GM21723 (cell line): ENCODE results near the gene PRAC2.
"Not testable (repeated sequence)": the region's sequence is repeated elsewhere in the genome, so short reads cannot be mapped to it uniquely, and the experiment has no call there.

Experiments used
- ATAC-seq: cut with Tn5 transposase; IDR thresholded peaks from one replicate; pipeline ENCODE4 v1.9.1; 2021; ENCODE audit warnings: mild to moderate bottlenecking, moderate library complexity; ENCODE audit not compliant: unreplicated experiment

PRAC2 gene

DNA sequence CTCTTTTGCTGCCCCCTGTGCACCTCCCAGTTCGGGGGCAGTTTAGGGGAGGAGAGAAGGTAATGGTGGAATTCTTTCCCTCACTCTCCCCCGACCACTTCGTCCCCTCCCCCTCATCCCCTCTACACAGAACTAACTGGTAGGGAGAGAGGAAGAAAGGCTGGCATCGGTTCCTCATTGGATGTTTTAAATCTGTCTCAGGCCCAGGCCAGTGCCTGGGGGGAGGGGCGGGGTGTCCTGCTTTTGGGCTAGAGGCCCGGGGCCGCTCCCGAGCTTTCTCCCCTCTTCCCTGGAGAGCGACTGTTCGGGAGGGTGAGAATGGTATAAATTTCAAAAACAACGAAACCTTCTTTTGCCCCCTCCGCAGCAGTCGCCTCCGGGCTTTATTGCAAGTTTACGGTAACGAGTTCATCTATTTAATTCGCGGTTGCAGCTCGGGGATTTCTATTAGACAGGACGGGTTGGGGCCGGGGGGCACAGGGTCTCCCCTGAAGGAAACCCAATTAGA is at the start of gene PRAC2:
Gene PRAC2, plus strand, starts transcription at position 271 of the 508 bp plus-strand sequence. CDS start 1,226 bp downstream, outside the sequence.
- ATAC-seq: no peak

DNA sequence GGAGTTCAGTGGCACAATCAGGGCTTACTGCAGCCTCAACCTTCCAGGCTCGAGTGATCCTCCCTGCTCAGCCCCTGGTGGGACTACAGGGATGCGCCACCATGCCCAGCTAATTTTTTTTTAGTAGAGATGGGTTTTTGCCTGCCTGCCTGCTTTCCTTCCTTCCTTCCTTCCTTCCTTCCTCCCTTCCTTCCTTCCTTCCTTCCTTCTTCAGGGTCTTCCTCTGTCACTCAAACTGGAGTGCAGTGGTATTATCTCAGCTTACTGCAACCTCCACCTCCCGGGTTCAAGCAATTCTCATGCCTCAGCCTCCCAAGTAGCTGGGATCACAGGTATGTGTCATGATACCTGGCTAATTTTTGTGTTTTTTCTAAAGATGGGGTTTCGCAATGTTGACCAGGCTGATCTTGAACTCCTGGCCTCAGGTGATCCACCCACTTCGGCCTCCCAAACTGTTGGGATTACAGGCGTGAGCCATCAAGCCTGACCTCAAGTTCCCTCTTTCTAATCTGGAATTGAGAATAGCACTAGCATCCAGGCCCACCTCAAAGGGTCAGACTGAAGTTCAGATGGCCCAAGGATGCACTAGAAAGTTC is 45.9 kb upstream of the PRAC2 start:
- ATAC-seq: no peak

DNA sequence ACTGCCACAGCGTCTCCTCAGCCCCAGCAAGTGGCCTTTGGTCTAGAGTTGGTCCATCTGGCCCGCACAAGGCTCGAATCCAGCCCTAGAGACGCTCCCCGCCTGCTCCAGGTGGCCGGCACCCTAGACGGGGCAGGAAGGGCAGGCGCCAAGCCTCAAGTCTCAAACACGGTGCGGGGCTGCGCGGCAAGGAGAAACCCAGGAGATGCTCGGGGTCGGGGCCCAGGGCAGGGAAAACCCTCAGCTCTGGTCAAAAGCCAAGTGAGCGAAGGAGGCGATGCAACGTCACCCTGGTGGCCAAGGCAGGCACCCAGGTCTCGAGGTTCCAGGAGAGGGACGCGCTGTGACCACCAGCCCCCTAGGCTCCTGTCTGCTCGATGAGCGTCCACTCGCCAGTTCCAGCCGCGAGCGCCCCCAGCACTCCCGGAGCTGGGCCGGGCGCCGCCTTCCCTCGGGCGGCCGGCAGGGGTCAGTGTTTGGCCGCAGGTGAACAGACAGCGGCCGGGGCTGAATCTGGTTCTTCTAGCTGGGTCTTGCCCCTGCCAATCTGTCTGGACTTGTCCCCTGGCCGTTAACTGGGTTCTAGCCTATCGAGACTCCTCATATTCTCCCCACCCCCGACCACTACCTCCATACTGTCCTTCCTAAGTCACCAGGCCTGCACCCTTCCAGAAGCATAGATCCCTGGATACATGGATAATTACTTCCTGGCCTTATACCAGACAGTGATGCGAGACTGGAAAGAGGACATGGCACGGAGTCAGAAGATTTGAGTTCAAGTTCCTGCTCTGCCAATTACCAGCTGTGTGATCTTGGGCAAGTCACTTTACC is 44.6 kb upstream of the PRAC2 start:
- ATAC-seq: no peak

DNA sequence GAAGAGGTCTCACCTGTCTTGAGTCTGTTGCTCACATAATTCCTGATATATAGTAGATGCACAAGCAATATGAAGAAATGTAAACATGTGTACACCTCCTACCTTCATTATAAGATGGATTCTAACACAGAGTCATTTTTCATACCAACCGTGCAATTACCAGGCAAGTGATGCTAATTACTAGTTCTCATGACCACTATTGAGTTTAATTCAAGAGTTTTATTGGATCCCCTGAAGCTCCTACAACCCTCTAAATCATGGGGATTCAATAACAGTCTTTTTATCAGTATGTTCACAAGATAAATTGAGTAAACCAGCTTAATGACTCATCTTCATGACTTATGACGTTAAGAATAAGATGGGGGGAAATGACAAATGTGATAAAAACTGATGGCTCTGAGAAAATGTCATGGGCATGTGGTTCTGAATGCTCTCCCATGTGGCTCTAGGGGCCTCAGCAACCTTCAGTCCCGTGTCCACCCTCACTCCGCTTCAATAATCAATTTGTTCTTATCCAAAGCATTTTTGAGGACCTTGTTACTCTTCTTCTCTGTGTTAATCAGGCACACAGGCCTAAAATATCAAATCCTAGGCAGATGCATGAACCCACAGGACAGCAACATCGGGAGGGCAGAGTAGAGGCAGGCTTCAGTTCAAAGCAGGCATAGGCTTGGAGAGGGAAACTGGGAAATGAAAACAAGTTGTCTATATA is 43.4 kb upstream of the PRAC2 start:
- no peak for ATAC-seq

DNA sequence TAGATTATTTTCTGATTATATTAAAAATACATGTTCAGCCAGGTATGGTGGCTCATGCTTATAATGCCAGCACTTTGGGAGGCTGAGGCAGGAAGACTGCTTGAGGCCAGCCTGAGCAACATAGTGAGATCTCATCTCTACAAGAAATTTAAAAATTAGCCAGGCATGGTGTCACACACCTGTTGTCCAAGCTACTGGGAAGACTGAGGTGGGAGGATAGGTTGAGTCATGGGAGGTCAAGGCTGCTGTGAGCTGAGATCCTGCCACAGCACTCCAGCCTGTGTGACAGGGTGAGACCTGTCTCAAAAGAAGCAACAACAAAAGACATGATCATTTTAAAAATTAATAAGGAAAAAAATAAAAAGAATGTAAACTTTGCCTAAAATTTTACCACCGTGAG is 41.4 kb upstream of the PRAC2 start:
- no peak for ATAC-seq

DNA sequence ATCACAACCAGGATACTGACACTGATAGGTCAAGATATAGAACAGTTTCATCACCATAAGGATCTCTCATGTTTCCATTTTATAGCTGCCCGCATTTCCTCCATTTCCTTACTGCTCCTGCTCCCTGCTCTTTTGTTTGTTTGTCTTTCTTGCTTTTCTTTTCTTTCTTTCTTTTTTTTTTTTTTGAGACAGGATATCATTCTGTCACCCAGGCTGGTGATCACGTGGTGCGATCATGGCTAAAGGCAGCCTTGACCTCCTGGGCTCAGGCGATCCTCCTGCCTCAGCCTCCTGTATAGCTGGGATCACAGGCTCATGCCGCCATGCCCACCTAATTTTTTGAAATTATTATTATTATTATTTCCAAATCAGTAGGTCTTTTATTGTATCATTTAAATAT is 32.3 kb upstream of the PRAC2 start:
- no peak for ATAC-seq

DNA sequence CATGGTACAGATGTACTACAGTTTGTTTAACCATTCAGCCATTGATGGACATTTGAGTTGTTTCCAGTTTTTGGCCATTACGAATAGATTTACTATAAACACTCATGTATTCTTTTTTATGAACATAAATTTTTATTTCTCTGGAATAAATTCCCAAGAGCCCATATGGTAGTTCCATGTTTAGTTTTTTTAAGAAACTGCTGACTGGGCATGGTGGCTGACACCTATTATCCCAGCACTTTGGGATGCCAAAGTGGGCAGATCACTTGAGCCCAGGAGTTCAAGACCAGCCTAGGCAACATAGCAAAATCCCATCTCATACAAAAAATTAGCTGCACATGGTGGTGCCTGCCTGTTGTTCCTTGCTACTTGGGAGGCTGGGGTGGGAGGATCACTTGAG is 30.9 kb upstream of the PRAC2 start:
- ATAC-seq: no peak

DNA sequence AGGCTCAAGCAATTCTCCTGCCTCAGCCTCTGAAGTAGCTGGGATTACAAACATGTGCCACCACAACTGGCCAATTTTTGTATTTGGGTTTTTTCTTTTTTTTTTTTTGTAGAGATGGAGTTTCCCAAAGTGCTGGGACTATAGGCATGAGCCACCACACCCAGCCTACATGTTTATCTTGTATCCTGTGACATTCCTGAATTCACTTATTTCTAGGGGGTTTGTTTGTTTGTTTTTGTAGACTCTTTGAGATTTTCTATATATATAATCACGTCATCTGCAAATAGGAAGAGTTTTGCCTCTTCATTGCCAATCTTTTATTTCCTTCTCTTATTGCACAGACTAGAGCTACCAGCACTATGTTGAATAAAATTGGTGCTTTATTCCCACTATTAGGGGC is 29.8 kb upstream of the PRAC2 start:
- no peak for ATAC-seq

DNA sequence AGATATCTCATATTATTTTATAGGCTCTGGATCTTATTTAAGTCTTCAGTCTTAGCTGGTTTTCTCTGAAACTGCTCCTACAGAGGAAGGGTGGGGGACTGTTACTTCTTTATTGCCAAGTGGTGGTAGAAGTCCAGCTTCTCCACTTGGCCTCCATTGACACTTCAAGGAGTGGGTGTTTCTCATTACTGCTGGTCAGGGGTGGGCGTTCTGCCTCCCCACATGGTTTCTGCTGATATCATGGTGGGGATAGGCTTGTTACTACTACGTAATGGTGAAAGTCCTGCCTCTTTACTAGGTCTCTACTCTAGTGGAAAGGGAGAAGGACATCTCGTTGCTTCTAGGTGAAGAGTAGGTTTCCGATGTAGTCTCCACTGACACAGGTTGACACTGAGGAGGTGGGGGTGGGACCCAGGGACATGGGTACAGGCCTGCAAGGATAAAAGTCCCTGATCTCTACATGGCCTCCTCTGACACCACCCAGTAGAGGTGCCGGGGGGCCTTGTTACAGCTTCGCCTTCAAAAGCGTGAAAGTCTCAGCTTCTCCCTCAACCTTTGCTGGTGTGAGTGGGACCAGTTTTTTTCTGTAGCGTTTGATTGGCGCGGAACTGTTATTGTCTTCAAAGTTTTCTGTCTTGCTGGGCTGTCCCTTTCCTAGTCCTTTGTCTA is 21.0 kb upstream of the PRAC2 start:
- no peak for ATAC-seq

DNA sequence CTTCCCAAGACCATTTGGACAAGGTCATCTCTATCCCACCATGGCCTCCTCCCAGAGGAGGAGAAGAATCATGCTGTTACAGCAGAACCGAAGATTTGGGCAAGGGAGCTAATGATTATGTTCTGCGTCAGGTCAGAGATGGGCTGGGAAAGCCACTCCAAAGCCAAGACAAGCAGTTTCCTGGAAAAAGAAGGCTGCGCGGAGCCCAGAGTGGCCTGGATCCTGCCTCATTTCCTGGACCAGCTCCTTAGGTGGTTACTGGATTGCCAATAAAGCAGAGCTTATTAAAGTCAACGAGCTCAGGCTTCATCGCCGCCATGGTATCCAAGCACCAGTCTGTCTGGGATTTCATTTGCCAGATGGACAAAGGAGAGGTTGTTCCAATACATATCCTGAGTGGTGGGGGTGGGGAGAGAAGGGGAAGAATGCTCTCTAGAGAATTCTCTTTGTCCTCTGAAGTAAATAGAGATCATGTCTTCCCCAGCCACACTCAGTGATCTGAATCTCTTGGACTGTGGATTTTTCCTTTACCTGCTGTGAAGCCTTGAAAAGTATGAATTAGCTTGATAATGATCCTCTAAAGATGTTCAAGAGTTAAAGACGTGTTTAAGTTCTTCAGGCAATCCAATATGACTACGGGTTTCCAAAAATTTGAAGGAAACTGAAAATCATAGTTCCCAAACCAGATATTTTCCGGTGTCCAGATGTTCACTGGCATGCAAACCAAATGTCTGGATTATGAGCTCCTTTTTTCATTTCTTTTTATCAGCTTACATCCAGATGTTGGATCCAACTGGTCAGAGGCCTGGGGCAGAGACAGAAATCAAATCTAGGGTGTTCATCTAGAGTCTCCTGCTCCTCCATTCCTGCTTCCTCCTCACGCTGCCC is 18.4 kb upstream of the PRAC2 start:
- no peak for ATAC-seq

DNA sequence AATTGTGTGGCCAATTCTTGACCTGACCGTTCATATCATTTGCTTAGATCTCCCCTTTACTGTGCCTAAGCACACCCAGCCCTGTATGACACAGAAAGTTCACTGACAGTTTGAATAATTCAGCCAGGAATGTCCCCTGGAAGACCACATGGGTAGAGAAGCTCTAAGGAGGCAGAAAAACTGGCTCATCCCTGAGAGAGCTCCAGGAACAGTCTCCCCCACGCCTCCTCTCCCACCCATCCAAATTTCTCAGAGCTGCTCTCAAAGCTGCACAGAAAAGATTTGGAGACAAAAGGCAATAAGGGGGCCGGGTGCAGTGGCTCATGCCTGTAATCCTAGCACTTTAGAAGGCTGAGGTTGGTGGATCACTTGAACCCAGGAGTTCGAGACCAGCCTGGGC is 11.9 kb upstream of the PRAC2 start:
- ATAC-seq: no peak

DNA sequence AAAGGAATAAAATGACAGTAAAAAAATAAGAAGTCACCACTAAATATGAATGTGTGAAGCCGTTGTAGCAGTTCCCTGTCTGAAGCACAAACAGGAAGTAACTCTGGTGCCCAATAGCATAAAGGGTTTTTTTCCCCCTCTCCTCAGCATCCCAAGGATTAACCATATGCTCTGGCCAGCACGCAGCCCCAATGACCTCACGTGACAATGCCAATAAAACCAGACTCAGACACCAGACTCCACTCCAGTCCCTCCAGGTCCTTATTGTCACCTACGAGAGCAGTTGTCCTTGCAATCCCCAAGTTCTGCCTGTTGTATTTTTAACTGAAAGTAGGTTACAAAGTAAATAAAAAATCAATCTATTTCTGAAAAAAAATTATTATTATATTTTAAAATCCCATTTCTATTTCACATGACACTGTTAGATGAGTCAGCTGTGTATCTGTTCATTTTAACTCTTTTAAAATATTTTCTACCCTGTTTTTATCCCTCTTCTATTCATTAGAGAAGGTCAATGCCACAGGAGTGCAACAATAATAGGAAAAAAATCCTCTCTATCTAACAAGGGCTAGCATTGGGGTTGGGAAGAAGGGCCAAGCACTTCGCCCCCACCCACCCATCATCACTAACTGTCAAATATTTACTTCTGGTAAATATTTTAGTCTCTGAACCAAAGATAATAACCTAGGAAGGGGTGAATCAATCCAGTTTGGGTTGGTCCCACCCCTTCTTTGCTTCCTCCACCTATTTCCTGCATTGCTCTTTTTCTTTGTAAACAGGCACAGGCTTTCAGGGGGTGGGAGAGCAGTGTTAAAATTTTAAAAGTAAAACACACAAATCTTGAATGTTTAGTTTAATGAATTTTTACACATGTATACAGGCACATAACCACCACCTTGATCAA is 7.2 kb upstream of the PRAC2 start:
- ATAC-seq: no peak

DNA sequence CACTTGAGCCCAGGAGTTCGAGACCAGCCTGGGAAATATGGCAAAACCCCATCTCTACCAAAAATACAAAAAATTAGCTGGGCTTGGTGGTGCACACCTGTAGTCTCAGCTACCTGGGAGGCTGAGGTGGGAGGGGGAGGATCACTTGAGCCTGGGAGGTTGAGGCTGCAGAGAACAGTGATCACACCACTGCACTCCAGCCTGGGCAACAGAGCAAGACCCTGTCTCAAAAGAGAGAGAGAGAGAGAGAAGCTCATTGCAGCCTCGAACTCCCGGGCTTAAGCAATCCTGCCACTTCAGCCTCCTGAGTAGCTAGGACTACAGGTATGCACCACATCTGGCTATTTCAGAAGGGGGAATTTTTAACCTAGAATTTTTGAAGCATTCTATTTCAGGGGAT is 6.4 kb upstream of the PRAC2 start:
- not testable (repeated sequence) for ATAC-seq

DNA sequence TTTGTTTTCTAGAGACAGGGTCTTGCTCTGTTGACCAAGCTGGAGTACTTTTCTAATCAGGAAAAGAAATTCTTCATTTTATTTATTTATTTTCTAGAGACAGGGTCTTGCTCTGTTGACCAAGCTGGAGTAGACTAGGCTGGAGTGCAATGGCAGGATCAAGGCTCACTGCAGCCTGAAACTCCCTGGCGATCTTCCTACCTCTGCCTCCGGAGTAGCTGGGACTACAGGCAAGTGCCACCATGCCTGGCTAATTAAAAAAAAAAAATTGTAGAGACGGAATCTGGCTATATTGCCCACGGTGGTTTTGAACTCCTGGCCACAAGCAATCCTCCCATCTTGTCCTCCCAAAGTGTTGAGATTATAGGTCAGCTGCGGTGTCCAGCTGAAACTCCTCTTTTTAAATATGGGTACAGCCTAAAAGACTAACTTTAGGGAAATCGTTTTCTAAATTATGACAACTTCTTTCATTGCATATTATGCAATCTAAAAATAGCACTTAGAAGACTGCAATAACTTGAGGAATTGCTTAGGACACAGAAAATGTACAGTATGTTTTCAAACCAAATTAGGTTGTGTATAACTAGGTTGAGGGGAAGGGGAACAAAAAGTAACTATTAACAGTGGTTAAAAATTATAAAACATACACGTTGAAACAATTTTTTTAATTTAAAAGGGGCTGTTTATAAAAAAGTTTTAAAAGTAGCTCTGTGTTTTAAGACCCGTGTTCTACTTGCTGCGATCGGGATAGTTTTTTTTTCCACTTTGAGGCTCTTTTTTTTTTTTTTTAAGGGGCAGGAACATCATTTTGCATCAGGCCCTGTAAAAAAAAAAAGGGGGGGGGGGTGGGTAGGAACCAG is 5.4 kb upstream of the PRAC2 start:
- ATAC-seq: no peak

DNA sequence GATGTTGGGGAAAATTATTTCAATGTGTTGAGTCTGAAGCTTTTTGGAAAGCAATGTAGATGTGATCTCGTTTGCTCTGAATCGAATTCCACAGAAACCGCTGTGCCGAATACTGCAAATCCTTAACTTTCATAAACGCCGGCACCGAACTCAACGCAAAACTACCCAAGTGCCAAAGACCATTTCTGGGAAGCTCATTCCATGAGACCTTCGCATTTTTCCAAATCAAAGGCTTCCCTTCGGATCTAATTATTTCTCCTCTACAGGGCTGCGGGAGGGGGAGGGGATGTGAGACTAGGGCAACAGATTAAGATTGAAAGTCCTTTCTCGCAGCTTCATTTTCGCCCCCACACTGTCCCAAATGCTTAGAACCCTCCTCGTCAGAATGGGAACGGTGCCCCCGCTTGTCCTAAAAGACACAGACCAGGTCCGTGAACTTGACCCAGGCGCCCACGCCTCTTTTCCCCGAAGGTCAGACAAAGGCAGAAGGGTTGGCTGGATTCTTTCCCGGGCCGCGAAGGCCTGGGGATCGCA is 4.7 kb upstream of the PRAC2 start:
- ATAC-seq: no peak

DNA sequence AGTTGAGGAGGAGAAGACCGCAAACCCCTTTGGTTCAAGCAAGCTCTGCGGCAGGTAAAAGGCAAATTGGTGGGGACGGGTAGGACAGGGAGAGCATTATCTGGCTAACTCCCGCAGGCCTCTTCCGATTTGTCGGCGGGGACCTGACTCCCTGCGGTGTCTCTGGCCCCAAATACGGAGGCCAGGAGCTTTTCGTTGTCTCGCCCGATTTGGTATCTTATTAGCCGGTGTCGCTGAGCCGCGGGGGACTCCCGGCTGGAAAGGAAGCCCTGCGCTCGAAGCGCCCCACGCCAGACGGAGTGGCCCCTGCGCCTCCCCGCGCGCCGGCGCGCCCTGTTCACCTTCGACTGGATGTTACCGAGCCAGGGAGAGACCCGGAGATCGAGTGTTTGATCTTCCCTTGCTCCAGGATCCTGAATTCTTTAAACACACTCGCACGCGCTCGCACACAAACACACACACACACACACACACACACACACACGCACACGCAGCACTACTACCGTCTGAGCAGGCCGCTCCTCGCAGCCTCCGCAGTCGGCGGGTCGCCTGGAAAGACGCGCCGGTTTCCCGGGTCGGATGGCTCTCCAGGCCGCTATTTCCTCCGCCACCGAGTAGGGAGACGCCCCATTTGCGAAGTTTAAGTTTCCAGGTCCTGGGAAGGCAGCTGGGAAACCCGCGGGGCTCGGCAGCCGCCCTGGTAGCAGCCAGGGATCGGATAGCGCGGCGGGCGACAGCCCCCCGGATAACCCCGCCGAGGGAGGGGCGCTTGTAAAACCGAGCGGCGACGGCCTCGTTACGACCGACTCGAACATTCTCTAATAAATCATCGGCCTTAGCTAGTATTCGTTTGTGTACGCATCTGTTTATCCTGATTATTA is 4.0 kb upstream of the PRAC2 start:
- ATAC-seq: no peak

DNA sequence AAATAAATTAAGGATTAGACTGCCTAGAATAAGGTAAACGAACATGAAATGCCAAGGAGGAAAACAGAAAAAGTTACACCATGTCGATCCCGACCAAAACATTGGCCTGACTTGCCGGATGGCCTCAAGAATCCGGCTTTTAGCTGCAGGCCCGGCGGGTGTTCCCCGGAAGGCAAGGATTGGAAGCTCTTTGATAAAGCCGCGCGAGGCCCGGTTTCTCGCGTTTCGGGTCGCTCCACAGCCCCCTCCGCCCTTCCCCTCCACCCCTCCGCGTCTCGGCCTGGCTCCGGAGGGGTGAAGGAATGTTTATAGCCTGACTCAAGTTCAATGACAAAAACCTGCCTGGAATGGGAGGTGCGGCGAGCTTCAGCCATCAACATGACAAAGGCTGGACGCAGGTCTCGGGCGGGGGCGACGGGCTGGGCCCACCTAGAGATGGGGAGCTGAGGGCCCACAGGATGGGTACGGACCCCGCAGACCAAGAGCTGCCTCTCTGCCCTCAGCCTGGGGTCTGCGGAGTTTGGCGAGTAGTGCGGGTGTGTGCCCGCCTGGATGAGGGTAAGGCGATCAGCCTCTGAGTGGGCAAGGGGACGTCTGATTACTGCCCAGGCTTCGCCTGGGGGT is 3.2 kb upstream of the PRAC2 start:
- ATAC-seq: no peak
